Osteoblast (primary cell): ENCODE measurements around the gene KDM1B. TPM values are rescaled to one million over a fixed set of nuclear protein-coding genes. Genes with fewer than 3 reads are reported as not detected.

Source experiments
- DNase-seq: peaks from one replicate; pipeline ENCODE4 v3.0.0; 2011; ENCODE audit warnings: low spot score, mixed read lengths; ENCODE audit not compliant: insufficient read length; ENCODE audit errors: missing footprints
- H2AFZ ChIP-seq: 2 replicates; pipeline ENCODE4 v1.6.0; 2011; ENCODE audit warnings: mild to moderate bottlenecking, low read length
- H3K27ac ChIP-seq: 2 replicates; pipeline ENCODE4 v1.5.1; 2011; ENCODE audit warnings: mild to moderate bottlenecking, low read depth, low read length, moderate library complexity
- H3K27me3 ChIP-seq: 2 replicates; pipeline ENCODE4 v1.6.0; 2012; ENCODE audit warnings: mild to moderate bottlenecking, control low read depth, inconsistent platforms, low read length, moderate library complexity; ENCODE audit not compliant: insufficient read depth
- H3K36me3 ChIP-seq: 2 replicates; pipeline ENCODE4 v1.5.1; 2011; ENCODE audit warnings: mild to moderate bottlenecking, low read length, control low read depth, moderate library complexity; ENCODE audit not compliant: insufficient read depth
- H3K4me1 ChIP-seq: 2 replicates; pipeline ENCODE4 v1.5.1; 2011; ENCODE audit warnings: mild to moderate bottlenecking, low read length, control low read depth, moderate library complexity; ENCODE audit not compliant: insufficient read depth
- H3K4me2 ChIP-seq: 2 replicates; pipeline ENCODE4 v1.6.0; 2011; ENCODE audit warnings: mild to moderate bottlenecking, low read length; ENCODE audit not compliant: insufficient read depth
- H3K4me3 ChIP-seq: fragments of 200-600 bp; sonication (generic); 3 replicates; pipeline ENCODE4 v1.5.1; 2012; ENCODE audit warnings: mild to moderate bottlenecking, low read length, inconsistent platforms; ENCODE audit not compliant: insufficient read depth
- H3K79me2 ChIP-seq: 2 replicates; pipeline ENCODE4 v1.6.0; 2012; ENCODE audit warnings: mild to moderate bottlenecking, low read length, control low read depth, inconsistent platforms; ENCODE audit not compliant: insufficient read depth
- H3K9me3 ChIP-seq: 2 replicates; pipeline ENCODE4 v1.5.1; 2011; ENCODE audit warnings: low read depth, low read length, control low read depth
- H4K20me1 ChIP-seq: 2 replicates; pipeline ENCODE4 v1.6.0; 2012; ENCODE audit warnings: mild to moderate bottlenecking, low read length, control low read depth; ENCODE audit not compliant: insufficient read depth
- CTCF ChIP-seq: IDR thresholded peaks from 2 replicates; pipeline ENCODE4 v1.5.1; 2011; ENCODE audit warnings: mild to moderate bottlenecking, low read depth, low read length, moderate library complexity; ENCODE audit errors: extremely low read depth
- total RNA-seq: library from RNA; depleted of rRNA; stranded (reverse); fragments of >200 nt; gene quantifications from 2 replicates; pipeline ENCODE4 v1.2.3, GENCODE V29; 2012

KDM1B gene
- total RNA-seq, 1 donor, result 17.7 TPM

DNA sequence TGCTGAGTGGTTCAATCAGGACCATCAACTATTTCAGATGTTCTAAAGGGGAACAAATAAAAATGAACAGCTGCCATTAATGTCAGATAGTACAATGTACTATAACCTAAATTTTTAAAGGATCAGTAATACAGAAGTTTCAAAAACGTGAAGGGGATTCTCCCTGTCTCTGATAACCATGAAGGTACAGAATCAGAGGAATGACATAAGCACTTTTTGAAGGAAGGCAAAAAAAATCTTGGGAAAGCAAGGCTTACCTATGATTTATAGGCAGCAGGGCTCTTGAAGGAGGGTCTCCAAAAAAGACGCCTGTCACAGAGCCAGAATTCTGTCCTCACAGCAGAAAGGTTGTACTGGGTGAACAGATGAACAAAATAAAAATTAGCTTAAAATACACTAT is 89.0 kb downstream of the KDM1B start:
- no peaks in the 10 kb centered on the region for H3K27me3 ChIP-seq
- H3K27ac ChIP-seq, result no peak overlapping the region
- H3K4me2 ChIP-seq, result no peak overlapping the region
- peaks cover 63% of the 10 kb centered on the region for H3K79me2 ChIP-seq
- no peak for DNase-seq
- H3K36me3 ChIP-seq, result peaks cover 38% of the 10 kb centered on the region
- H4K20me1 ChIP-seq, result no peaks in the 10 kb centered on the region
- TF ChIP-seq CTCF, result no peak
- H2AFZ ChIP-seq, result no peak overlapping the region
- H3K9me3 ChIP-seq, result no peaks in the 10 kb centered on the region
- H3K4me3 ChIP-seq, result no peak overlapping the region
- peaks cover 13% of the 10 kb centered on the region for H3K4me1 ChIP-seq

GRCh38 chr6:18245079-18245478 is 89.9 kb downstream of the KDM1B start:
- H3K4me1 ChIP-seq, result peaks cover 13% of the 10 kb centered on the region
- no peak for TF ChIP-seq CTCF
- H3K4me3 ChIP-seq, result no peak overlapping the region
- H3K36me3 ChIP-seq, result peaks cover 45% of the 10 kb centered on the region
- H3K4me2 ChIP-seq, result no peak overlapping the region
- no peak overlapping the region for H3K27ac ChIP-seq
- peaks cover 67% of the 10 kb centered on the region for H3K79me2 ChIP-seq
- no peak overlapping the region for H2AFZ ChIP-seq
- H3K27me3 ChIP-seq, result no peaks in the 10 kb centered on the region
- H4K20me1 ChIP-seq, result no peaks in the 10 kb centered on the region
- no peaks in the 10 kb centered on the region for H3K9me3 ChIP-seq
- no peak for DNase-seq

- H3K79me2 ChIP-seq, result peaks cover 65% of the 10 kb centered on the region
- no peak overlapping the region for H3K27ac ChIP-seq
- no peaks in the 10 kb centered on the region for H3K27me3 ChIP-seq
- TF ChIP-seq CTCF, result no peak
- H3K4me2 ChIP-seq, result no peak overlapping the region
- H2AFZ ChIP-seq, result no peak overlapping the region
- no peak overlapping the region for H3K4me3 ChIP-seq
- no peaks in the 10 kb centered on the region for H3K9me3 ChIP-seq
- H3K4me1 ChIP-seq, result peaks cover 13% of the 10 kb centered on the region
- H4K20me1 ChIP-seq, result no peaks in the 10 kb centered on the region
- H3K36me3 ChIP-seq, result peaks cover 45% of the 10 kb centered on the region
- no peak for DNase-seq
Observed at GRCh38 chr6:18245642-18246041, 90.4 kb downstream of the KDM1B start.

GRCh38 chr6:18246205-18246604 is 91.0 kb downstream of the KDM1B start:
- Histone ChIP-seq H4K20me1 (no peaks in the 10 kb centered on the region), H3K27me3 (no peaks in the 10 kb centered on the region), H3K36me3 (peaks cover 48% of the 10 kb centered on the region), H3K27ac (no peak overlapping the region), H3K79me2 (peaks cover 65% of the 10 kb centered on the region), H3K9me3 (no peaks in the 10 kb centered on the region), H2AFZ (no peak overlapping the region), H3K4me3 (no peak overlapping the region), H3K4me2 (no peak overlapping the region), H3K4me1 (peaks cover 13% of the 10 kb centered on the region)
- DNase-seq, result no peak
- TF ChIP-seq CTCF, result no peak
